HEK293 (cell line): ENCODE measurements around the gene WNT11.

Source experiments
- CTCF ChIP-seq: fragments of 450-650 bp; formaldehyde crosslinking; IDR thresholded peaks from 2 replicates; pipeline ENCODE4 v1.5.1; 2016; ENCODE audit warnings: missing biosample characterization, missing genetic modification characterization
- GLIS2 ChIP-seq: fragments of 450-650 bp; formaldehyde crosslinking; IDR thresholded peaks from 2 replicates; pipeline ENCODE4 v1.5.1; 2016; ENCODE audit warnings: missing biosample characterization, missing genetic modification characterization
- ZBTB44 ChIP-seq: fragments of 450-650 bp; IDR thresholded peaks from 2 replicates; pipeline ENCODE4 v1.5.1; 2018; ENCODE audit warnings: missing biosample characterization, mild to moderate bottlenecking, missing genetic modification characterization
- ZNF133 ChIP-seq: fragments of 450-650 bp; formaldehyde crosslinking; IDR thresholded peaks from 2 replicates; pipeline ENCODE4 v1.5.1; 2016; ENCODE audit warnings: missing biosample characterization, missing genetic modification characterization
- ZNF138 ChIP-seq: fragments of 450-650 bp; formaldehyde crosslinking; IDR thresholded peaks from 2 replicates; pipeline ENCODE4 v1.5.1; 2016; ENCODE audit warnings: missing biosample characterization, missing genetic modification characterization, borderline replicate concordance
- ZNF404 ChIP-seq: fragments of 450-650 bp; formaldehyde crosslinking; IDR thresholded peaks from 2 replicates; pipeline ENCODE4 v1.5.1; 2017; ENCODE audit warnings: missing biosample characterization, missing genetic modification characterization
- ZNF623 ChIP-seq: fragments of 450-650 bp; formaldehyde crosslinking; IDR thresholded peaks from 2 replicates; pipeline ENCODE4 v1.5.1; 2016; ENCODE audit warnings: missing biosample characterization, missing genetic modification characterization
- ZNF629 ChIP-seq: fragments of 450-650 bp; formaldehyde crosslinking; IDR thresholded peaks from 2 replicates; pipeline ENCODE4 v1.5.1; 2017; ENCODE audit warnings: missing biosample characterization, missing genetic modification characterization
- ZXDB ChIP-seq: fragments of 450-650 bp; formaldehyde crosslinking; IDR thresholded peaks from 2 replicates; pipeline ENCODE4 v1.5.1; 2016; ENCODE audit warnings: missing biosample characterization, missing genetic modification characterization
- TF ChIP-seq, protein P1 (sequence below): fragments of 450-650 bp; formaldehyde crosslinking; IDR thresholded peaks from 2 replicates; pipeline ENCODE4 v1.5.1; 2016; ENCODE audit warnings: missing biosample characterization, missing genetic modification characterization
- TF ChIP-seq, protein P2 (sequence below): fragments of 450-650 bp; formaldehyde crosslinking; IDR thresholded peaks from 2 replicates; pipeline ENCODE4 v1.5.1; 2016; ENCODE audit warnings: missing biosample characterization, missing genetic modification characterization
- TF ChIP-seq, protein P3 (sequence below): fragments of 450-650 bp; formaldehyde crosslinking; IDR thresholded peaks from 2 replicates; pipeline ENCODE4 v1.5.1; 2017; ENCODE audit warnings: missing biosample characterization, mild to moderate bottlenecking, missing genetic modification characterization, moderate library complexity

DNA sequence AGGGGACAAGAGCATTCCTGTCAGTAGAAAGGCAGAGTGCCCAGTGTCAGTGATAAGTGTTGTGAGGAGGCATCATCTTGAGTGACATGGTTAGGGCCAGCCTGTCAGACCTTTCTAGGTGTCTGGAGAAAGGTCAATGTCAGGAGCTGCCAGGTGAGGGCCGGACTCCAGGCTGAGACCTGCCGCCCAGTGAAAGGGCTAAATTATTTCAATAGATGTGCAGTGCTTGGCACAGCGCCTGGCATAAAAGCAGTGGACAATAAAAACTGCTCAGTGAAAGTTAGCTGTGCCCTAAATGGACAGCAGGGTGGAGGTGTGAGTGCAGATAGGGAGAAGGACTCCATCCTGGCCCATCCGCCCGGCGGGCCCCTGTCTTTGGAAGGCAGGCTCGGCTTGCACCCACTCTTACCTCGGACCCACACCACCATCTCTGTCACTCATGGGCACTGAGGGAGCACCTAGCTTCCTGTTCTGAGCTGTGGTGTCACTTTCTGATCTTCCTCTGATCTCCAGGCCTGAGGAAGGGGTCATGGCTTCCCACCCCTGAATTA lies 23.5 kb upstream of the WNT11 start:
- TF ChIP-seq ZNF623: no peak
- TF ChIP-seq CTCF: no peak
- TF ChIP-seq ZNF133 (tag by site-specific recombination): no peak
- no peak for TF ChIP-seq ZNF138 (tag by site-specific recombination)
- TF ChIP-seq ZXDB (tag by site-specific recombination): no peak
- TF ChIP-seq, protein P1, sequence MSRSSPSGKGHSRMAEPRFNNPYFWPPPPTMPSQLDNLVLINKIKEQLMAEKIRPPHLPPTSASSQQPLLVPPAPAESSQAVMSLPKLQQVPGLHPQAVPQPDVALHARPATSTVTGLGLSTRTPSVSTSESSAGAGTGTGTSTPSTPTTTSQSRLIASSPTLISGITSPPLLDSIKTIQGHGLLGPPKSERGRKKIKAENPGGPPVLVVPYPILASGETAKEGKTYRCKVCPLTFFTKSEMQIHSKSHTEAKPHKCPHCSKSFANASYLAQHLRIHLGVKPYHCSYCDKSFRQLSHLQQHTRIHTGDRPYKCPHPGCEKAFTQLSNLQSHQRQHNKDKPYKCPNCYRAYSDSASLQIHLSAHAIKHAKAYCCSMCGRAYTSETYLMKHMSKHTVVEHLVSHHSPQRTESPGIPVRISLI (tag by site-specific recombination): no peak
- TF ChIP-seq GLIS2: no peak
- no peak for TF ChIP-seq ZBTB44 (tag by site-specific recombination)
- TF ChIP-seq, protein P2, sequence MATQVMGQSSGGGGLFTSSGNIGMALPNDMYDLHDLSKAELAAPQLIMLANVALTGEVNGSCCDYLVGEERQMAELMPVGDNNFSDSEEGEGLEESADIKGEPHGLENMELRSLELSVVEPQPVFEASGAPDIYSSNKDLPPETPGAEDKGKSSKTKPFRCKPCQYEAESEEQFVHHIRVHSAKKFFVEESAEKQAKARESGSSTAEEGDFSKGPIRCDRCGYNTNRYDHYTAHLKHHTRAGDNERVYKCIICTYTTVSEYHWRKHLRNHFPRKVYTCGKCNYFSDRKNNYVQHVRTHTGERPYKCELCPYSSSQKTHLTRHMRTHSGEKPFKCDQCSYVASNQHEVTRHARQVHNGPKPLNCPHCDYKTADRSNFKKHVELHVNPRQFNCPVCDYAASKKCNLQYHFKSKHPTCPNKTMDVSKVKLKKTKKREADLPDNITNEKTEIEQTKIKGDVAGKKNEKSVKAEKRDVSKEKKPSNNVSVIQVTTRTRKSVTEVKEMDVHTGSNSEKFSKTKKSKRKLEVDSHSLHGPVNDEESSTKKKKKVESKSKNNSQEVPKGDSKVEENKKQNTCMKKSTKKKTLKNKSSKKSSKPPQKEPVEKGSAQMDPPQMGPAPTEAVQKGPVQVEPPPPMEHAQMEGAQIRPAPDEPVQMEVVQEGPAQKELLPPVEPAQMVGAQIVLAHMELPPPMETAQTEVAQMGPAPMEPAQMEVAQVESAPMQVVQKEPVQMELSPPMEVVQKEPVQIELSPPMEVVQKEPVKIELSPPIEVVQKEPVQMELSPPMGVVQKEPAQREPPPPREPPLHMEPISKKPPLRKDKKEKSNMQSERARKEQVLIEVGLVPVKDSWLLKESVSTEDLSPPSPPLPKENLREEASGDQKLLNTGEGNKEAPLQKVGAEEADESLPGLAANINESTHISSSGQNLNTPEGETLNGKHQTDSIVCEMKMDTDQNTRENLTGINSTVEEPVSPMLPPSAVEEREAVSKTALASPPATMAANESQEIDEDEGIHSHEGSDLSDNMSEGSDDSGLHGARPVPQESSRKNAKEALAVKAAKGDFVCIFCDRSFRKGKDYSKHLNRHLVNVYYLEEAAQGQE (tag by site-specific recombination): no peak
- no peak for TF ChIP-seq ZNF404 (tag by site-specific recombination)
- TF ChIP-seq, protein P3, sequence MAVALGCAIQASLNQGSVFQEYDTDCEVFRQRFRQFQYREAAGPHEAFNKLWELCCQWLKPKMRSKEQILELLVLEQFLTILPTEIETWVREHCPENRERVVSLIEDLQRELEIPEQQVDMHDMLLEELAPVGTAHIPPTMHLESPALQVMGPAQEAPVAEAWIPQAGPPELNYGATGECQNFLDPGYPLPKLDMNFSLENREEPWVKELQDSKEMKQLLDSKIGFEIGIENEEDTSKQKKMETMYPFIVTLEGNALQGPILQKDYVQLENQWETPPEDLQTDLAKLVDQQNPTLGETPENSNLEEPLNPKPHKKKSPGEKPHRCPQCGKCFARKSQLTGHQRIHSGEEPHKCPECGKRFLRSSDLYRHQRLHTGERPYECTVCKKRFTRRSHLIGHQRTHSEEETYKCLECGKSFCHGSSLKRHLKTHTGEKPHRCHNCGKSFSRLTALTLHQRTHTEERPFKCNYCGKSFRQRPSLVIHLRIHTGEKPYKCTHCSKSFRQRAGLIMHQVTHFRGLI (tag by site-specific recombination): no peak
- no peak for TF ChIP-seq ZNF629 (tag by site-specific recombination)
